Activated naive CD4-positive, alpha-beta T cell treated with anti-CD3 and anti-CD28 coated beads, Interleukin-2, amount 50 U/mL, for 24 hours (primary cell): Measurements from ENCODE around the gene TMED1.
A peak's percentile ranks its signal among the peaks of the same experiment; 100 is the strongest.

Experiments
- H3K27ac Mint-ChIP-seq: one replicate; pipeline ENCODE4 v1.8.0; 2021; ENCODE audit warnings: mild to moderate bottlenecking, mixed read lengths
- H3K27me3 Mint-ChIP-seq: one replicate; pipeline ENCODE4 v1.8.0; 2021; ENCODE audit warnings: mixed read lengths
- H3K36me3 Mint-ChIP-seq: one replicate; pipeline ENCODE4 v1.8.0; 2021; ENCODE audit warnings: mixed read lengths
- H3K4me1 Mint-ChIP-seq: one replicate; pipeline ENCODE4 v1.8.0; 2021; ENCODE audit warnings: mixed read lengths
- H3K4me3 Mint-ChIP-seq: one replicate; pipeline ENCODE4 v1.8.0; 2021; ENCODE audit warnings: mild to moderate bottlenecking, mixed read lengths
- H3K9me3 Mint-ChIP-seq: one replicate; pipeline ENCODE4 v1.8.0; 2021; ENCODE audit warnings: mixed read lengths

Gene TMED1

GRCh38 chr19:10811391-10812111 is 24.5 kb downstream of the TMED1 start:
- H3K9me3 Mint-ChIP-seq, result no peaks in the 10 kb centered on the region
- peaks cover 11% of the 10 kb centered on the region for H3K36me3 Mint-ChIP-seq
- no peak overlapping the region for H3K4me3 Mint-ChIP-seq
- no peaks in the 10 kb centered on the region for H3K27me3 Mint-ChIP-seq
- H3K4me1 Mint-ChIP-seq, result peaks cover 27% of the 10 kb centered on the region
- H3K27ac Mint-ChIP-seq, result no peak overlapping the region

GRCh38 chr19:10809651-10810285 is 26.2 kb downstream of the TMED1 start:
- Mint-ChIP-seq H3K4me3 (no peak overlapping the region), H3K4me1 (peaks cover 27% of the 10 kb centered on the region), H3K9me3 (no peaks in the 10 kb centered on the region), H3K27me3 (no peaks in the 10 kb centered on the region), H3K27ac (no peak overlapping the region), H3K36me3 (peaks cover 15% of the 10 kb centered on the region)

GRCh38 chr19:10808937-10809649 is 26.9 kb downstream of the TMED1 start:
- Mint-ChIP-seq H3K36me3 (peaks cover 15% of the 10 kb centered on the region), H3K4me3 (no peak overlapping the region)

GRCh38 chr19:10805758-10806247 is 30.2 kb downstream of the TMED1 start:
- Mint-ChIP-seq H3K4me3 (no peak overlapping the region), H3K27me3 (no peaks in the 10 kb centered on the region), H3K4me1 (peaks cover 16% of the 10 kb centered on the region), H3K9me3 (no peaks in the 10 kb centered on the region), H3K27ac (no peak overlapping the region), H3K36me3 (peaks cover 18% of the 10 kb centered on the region)

More at GRCh38 chr19:10808937-10809649, 26.9 kb downstream of the TMED1 start:
- Mint-ChIP-seq H3K27ac (peak overlapping the region; percentile 19), H3K27me3 (no peaks in the 10 kb centered on the region), H3K9me3 (no peaks in the 10 kb centered on the region), H3K4me1 (peaks cover 22% of the 10 kb centered on the region)

GRCh38 chr19:10805065-10805757 is 30.8 kb downstream of the TMED1 start:
- no peaks in the 10 kb centered on the region for H3K9me3 Mint-ChIP-seq
- H3K4me1 Mint-ChIP-seq, result peaks cover 16% of the 10 kb centered on the region
- H3K4me3 Mint-ChIP-seq, result no peak overlapping the region
- peaks cover 18% of the 10 kb centered on the region for H3K36me3 Mint-ChIP-seq
- peak overlapping the region; percentile 57 for H3K27ac Mint-ChIP-seq
- H3K27me3 Mint-ChIP-seq, result no peaks in the 10 kb centered on the region

- Mint-ChIP-seq H3K4me3 (no peak overlapping the region), H3K36me3 (peaks cover 13% of the 10 kb centered on the region), H3K4me1 (peaks cover 9% of the 10 kb centered on the region), H3K27me3 (no peaks in the 10 kb centered on the region), H3K27ac (peak overlapping the region; percentile 74), H3K9me3 (no peaks in the 10 kb centered on the region)
Measured at GRCh38 chr19:10803252-10803651, 32.8 kb downstream of the TMED1 start.

GRCh38 chr19:10802479-10802878 is 33.5 kb downstream of the TMED1 start:
- no peaks in the 10 kb centered on the region for H3K27me3 Mint-ChIP-seq
- H3K4me1 Mint-ChIP-seq, result peaks cover 13% of the 10 kb centered on the region
- no peaks in the 10 kb centered on the region for H3K9me3 Mint-ChIP-seq
- no peak overlapping the region for H3K27ac Mint-ChIP-seq
- peaks cover 12% of the 10 kb centered on the region for H3K36me3 Mint-ChIP-seq
- no peak overlapping the region for H3K4me3 Mint-ChIP-seq

GRCh38 chr19:10800488-10800887 is 35.5 kb downstream of the TMED1 start:
- no peak overlapping the region for H3K4me3 Mint-ChIP-seq
- H3K27me3 Mint-ChIP-seq, result no peaks in the 10 kb centered on the region
- H3K9me3 Mint-ChIP-seq, result no peaks in the 10 kb centered on the region
- H3K27ac Mint-ChIP-seq, result no peak overlapping the region
- peaks cover 13% of the 10 kb centered on the region for H3K36me3 Mint-ChIP-seq
- H3K4me1 Mint-ChIP-seq, result peaks cover 19% of the 10 kb centered on the region

- H3K4me3 Mint-ChIP-seq, result peak overlapping the region; percentile 75
- H3K9me3 Mint-ChIP-seq, result no peaks in the 10 kb centered on the region
- H3K36me3 Mint-ChIP-seq, result peaks cover 7% of the 10 kb centered on the region
- peak overlapping the region; percentile 98 for H3K27ac Mint-ChIP-seq
- H3K4me1 Mint-ChIP-seq, result peaks cover 24% of the 10 kb centered on the region
- no peaks in the 10 kb centered on the region for H3K27me3 Mint-ChIP-seq
Measured at GRCh38 chr19:10797541-10798256, 38.3 kb downstream of the TMED1 start.

GRCh38 chr19:10797078-10797477 is 38.9 kb downstream of the TMED1 start:
- Mint-ChIP-seq H3K36me3 (peaks cover 7% of the 10 kb centered on the region), H3K4me1 (peaks cover 24% of the 10 kb centered on the region), H3K4me3 (peak overlapping the region; percentile 75), H3K27me3 (no peaks in the 10 kb centered on the region), H3K27ac (peak overlapping the region; percentile 98), H3K9me3 (no peaks in the 10 kb centered on the region)

- peaks cover 7% of the 10 kb centered on the region for H3K36me3 Mint-ChIP-seq
- H3K9me3 Mint-ChIP-seq, result no peaks in the 10 kb centered on the region
- H3K4me3 Mint-ChIP-seq, result peak overlapping the region; percentile 75
- H3K27ac Mint-ChIP-seq, result peak overlapping the region; percentile 98
- peaks cover 24% of the 10 kb centered on the region for H3K4me1 Mint-ChIP-seq
- no peaks in the 10 kb centered on the region for H3K27me3 Mint-ChIP-seq
Measured at GRCh38 chr19:10796653-10797052, 39.4 kb downstream of the TMED1 start.

GRCh38 chr19:10789866-10790265 is 46.1 kb downstream of the TMED1 start:
- Mint-ChIP-seq H3K27me3 (no peaks in the 10 kb centered on the region), H3K27ac (no peak overlapping the region), H3K9me3 (no peaks in the 10 kb centered on the region), H3K36me3 (peaks cover 3% of the 10 kb centered on the region), H3K4me1 (no peaks in the 10 kb centered on the region), H3K4me3 (no peak overlapping the region)

GRCh38 chr19:10788146-10788545 is 47.9 kb downstream of the TMED1 start:
- Mint-ChIP-seq H3K27ac (no peak overlapping the region), H3K4me3 (no peak overlapping the region), H3K36me3 (peaks cover 2% of the 10 kb centered on the region), H3K27me3 (no peaks in the 10 kb centered on the region), H3K4me1 (no peaks in the 10 kb centered on the region), H3K9me3 (no peaks in the 10 kb centered on the region)

- Mint-ChIP-seq H3K36me3 (peaks cover 2% of the 10 kb centered on the region), H3K4me3 (no peak overlapping the region), H3K27ac (no peak overlapping the region), H3K4me1 (no peaks in the 10 kb centered on the region), H3K9me3 (no peaks in the 10 kb centered on the region), H3K27me3 (no peaks in the 10 kb centered on the region)
Measured at GRCh38 chr19:10784257-10784656, 51.8 kb downstream of the TMED1 start.

GRCh38 chr19:10782795-10783194 is 53.2 kb downstream of the TMED1 start:
- Mint-ChIP-seq H3K27ac (no peak overlapping the region), H3K9me3 (no peaks in the 10 kb centered on the region), H3K36me3 (peaks cover 2% of the 10 kb centered on the region), H3K4me3 (no peak overlapping the region), H3K4me1 (no peaks in the 10 kb centered on the region), H3K27me3 (no peaks in the 10 kb centered on the region)
